Chondrocyte (in vitro differentiated cells): ENCODE measurements around the gene TBXAS1. TPM values are rescaled to one million over a fixed set of nuclear protein-coding genes. Genes with fewer than 3 reads are reported as not detected.

Source experiments
- DNase-seq: peaks from one replicate; pipeline ENCODE4 v3.0.0; 2021; ENCODE audit warnings: mixed read lengths, low spot score
- H3K27ac Mint-ChIP-seq: one replicate; pipeline ENCODE4 v1.8.0; 2021; ENCODE audit warnings: mild to moderate bottlenecking, moderate library complexity, mixed read lengths; ENCODE audit not compliant: unreplicated experiment
- H3K27me3 Mint-ChIP-seq: 2 replicates; pipeline ENCODE4 v1.8.0; 2021; ENCODE audit warnings: low read depth, mixed read lengths
- H3K36me3 Mint-ChIP-seq: 2 replicates; pipeline ENCODE4 v1.8.0; 2021; ENCODE audit warnings: low read depth, mixed read lengths
- H3K4me1 Mint-ChIP-seq: 2 replicates; pipeline ENCODE4 v1.8.0; 2021; ENCODE audit warnings: low read depth, mild to moderate bottlenecking, mixed read lengths
- H3K4me3 Mint-ChIP-seq: one replicate; pipeline ENCODE4 v1.8.0; 2021; ENCODE audit warnings: mild to moderate bottlenecking, moderate library complexity, mixed read lengths; ENCODE audit not compliant: unreplicated experiment
- H3K9me3 Mint-ChIP-seq: 2 replicates; pipeline ENCODE4 v1.8.0; 2021; ENCODE audit warnings: low read depth, mixed read lengths
- CTCF ChIP-seq: fragments of 200-600 bp; sonication (generic); IDR thresholded peaks from 2 replicates; pipeline ENCODE4 v1.5.0; 2021; ENCODE audit warnings: antibody characterized with exemption, mild to moderate bottlenecking, moderate library complexity
- total RNA-seq: library from RNA; stranded (reverse); gene quantifications from 3 replicates; pipeline ENCODE4 v1.2.1, GENCODE V29; 2021

TBXAS1 gene
- total RNA-seq, 1 donor from 2014 or later, result 2.4 TPM

DNA sequence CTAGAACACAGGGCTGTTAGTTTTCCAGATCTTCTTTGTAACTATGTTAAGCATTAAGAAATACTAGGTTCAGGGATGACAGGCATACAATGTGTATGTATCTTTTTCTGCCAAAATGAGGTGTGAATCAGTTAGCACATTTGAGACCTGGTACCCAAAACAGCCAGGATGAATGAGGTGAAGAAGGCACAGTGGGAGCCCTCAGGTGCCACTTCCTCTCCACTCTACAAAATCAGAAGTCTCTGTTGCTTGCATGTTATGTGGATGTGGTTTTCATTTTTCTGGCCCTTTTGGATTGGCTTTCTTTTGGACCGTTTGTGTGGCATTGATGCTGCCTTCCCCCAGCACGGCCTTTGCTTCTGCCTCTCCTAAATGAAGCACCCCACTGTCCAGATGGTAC is 15.4 kb upstream of the TBXAS1 start:
- no peaks in the 10 kb centered on the region for H3K36me3 Mint-ChIP-seq

GRCh38 chr7:139817249-139817648 is 11.8 kb upstream of the TBXAS1 start:
- no peaks in the 10 kb centered on the region for H3K36me3 Mint-ChIP-seq
- no peak overlapping the region for H3K4me3 Mint-ChIP-seq
- H3K4me1 Mint-ChIP-seq, result no peaks in the 10 kb centered on the region
- no peak for DNase-seq
- H3K9me3 Mint-ChIP-seq, result no peaks in the 10 kb centered on the region
- no peak overlapping the region for H3K27ac Mint-ChIP-seq
- TF ChIP-seq CTCF, result no peak
- H3K27me3 Mint-ChIP-seq, result peaks cover 9% of the 10 kb centered on the region

More for the DNA sequence above, 15.4 kb upstream of the TBXAS1 start:
- no peak for DNase-seq
- Mint-ChIP-seq H3K27me3 (peaks cover 9% of the 10 kb centered on the region), H3K4me3 (no peak overlapping the region), H3K27ac (no peak overlapping the region), H3K4me1 (peaks cover 16% of the 10 kb centered on the region), H3K9me3 (no peaks in the 10 kb centered on the region)
- no peak for TF ChIP-seq CTCF

DNA sequence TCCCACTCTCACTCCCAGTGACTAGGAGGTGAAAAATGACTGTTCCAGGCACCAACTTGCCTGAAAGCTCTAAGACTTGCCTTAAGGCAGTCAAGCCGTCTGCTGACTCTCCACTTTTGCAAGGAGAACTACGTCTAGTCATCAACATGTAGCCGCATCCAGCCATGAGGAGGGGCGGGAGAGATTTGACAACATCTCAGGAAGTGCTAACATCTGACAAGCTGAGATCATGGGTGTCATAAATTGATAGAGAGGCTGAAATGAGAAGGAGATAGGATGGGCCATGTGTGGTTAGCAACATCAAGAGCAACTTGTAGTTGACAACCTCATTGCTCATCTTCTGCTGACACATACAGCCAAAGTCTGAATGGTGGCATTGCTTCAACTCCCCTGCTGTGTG is 9.0 kb upstream of the TBXAS1 start:
- no peak for DNase-seq
- H3K27ac Mint-ChIP-seq, result no peak overlapping the region
- no peak for TF ChIP-seq CTCF
- peaks cover 9% of the 10 kb centered on the region for H3K27me3 Mint-ChIP-seq
- no peaks in the 10 kb centered on the region for H3K9me3 Mint-ChIP-seq
- peaks cover 2% of the 10 kb centered on the region for H3K4me1 Mint-ChIP-seq
- no peaks in the 10 kb centered on the region for H3K36me3 Mint-ChIP-seq
- H3K4me3 Mint-ChIP-seq, result no peak overlapping the region

DNA sequence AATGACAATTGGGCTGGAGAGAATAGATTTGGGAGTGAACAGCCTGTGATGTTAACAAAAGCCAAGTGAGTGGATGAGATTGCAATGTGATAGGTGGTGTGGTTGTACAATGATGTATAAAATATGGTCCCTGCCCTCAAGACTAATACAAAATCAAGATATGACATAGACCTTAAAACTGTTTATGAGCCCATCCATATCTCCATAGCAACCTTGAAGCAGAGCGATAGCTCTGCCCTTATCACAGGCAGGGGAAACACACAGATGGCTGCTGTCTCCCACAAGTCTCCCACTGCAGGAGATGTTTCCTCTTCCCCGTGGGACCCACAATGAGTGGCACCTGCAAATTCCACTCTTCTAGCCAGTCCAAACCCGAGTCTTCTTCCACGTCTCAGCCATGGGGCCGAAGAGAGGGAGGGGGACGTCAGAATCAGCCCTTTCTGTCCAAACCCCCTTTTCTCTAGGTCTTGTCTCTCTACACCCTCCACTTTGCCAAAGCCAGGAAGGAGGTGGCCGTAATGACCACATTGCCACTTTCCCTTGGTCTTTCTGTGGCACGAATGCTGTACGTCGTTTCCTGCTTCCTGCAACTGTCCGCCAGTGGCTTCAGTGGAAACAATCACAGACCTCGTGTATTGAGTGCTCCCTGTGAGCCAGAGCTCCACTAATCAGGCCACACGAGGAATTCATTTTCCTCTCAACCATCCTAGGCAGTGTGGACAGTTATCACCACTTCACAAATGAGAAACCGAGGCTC is 7.5 kb upstream of the TBXAS1 start:
- no peaks in the 10 kb centered on the region for H3K9me3 Mint-ChIP-seq
- H3K27me3 Mint-ChIP-seq, result peaks cover 5% of the 10 kb centered on the region
- TF ChIP-seq CTCF, result no peak
- H3K4me3 Mint-ChIP-seq, result no peak overlapping the region
- H3K36me3 Mint-ChIP-seq, result no peaks in the 10 kb centered on the region
- no peak for DNase-seq
- H3K27ac Mint-ChIP-seq, result no peak overlapping the region
- H3K4me1 Mint-ChIP-seq, result peaks cover 15% of the 10 kb centered on the region

- H3K27ac Mint-ChIP-seq, result no peak overlapping the region
- no peak for DNase-seq
- no peaks in the 10 kb centered on the region for H3K36me3 Mint-ChIP-seq
- H3K27me3 Mint-ChIP-seq, result no peaks in the 10 kb centered on the region
- peaks cover 18% of the 10 kb centered on the region for H3K4me1 Mint-ChIP-seq
- no peak overlapping the region for H3K4me3 Mint-ChIP-seq
- no peak for TF ChIP-seq CTCF
- H3K9me3 Mint-ChIP-seq, result no peaks in the 10 kb centered on the region
Observed at GRCh38 chr7:139822855-139823254, 6.2 kb upstream of the TBXAS1 start.
